Measurements from ENCODE around the gene SLAMF6.
"Not testable (repeated sequence)": the region's sequence is repeated elsewhere in the genome, so short reads cannot be mapped to it uniquely, and the experiment has no call there.

The SLAMF6 gene

DNA sequence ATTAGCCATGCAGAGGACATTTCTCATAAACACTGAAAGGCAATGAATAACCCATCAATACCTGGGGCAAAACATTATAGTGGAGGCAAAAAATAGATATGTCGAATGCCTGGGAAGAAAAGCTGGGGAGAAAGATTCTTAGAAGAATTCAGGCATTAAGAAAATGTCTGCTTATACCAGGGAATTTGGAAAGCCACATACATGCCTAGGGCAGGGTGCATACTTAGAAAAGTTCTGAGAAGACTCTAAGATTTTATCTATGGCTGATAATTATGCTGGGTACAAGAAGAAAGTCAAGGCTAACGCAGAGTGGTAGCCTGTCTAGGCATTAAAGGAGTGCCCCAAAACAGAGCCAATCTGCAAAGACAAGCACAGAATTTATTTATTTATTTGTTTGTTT is 18.4 kb downstream of the SLAMF6 start:
- no peak for DNase-seq (ENCODE audit: low spot score)

DNA sequence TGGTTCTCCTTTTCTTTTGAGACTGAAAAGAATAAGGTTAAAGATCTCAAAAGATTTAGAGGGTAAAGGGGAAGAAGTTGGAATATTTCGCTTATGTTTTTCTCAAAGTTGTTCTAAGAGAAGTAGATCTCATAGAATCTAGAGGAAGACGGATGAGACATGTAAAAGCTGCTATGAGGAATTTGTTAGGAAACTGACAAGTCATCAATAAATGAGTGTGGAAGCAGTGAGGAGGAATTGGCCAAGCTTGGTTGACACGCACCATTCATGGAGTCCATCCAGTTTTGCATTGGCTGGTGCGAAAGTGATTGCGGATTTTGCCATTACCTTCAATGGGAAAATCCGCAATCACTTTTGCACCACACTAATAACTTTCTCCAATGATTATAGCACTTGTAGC is 20.0 kb downstream of the SLAMF6 start:
- no peak for DNase-seq (ENCODE audit: low spot score)

DNA sequence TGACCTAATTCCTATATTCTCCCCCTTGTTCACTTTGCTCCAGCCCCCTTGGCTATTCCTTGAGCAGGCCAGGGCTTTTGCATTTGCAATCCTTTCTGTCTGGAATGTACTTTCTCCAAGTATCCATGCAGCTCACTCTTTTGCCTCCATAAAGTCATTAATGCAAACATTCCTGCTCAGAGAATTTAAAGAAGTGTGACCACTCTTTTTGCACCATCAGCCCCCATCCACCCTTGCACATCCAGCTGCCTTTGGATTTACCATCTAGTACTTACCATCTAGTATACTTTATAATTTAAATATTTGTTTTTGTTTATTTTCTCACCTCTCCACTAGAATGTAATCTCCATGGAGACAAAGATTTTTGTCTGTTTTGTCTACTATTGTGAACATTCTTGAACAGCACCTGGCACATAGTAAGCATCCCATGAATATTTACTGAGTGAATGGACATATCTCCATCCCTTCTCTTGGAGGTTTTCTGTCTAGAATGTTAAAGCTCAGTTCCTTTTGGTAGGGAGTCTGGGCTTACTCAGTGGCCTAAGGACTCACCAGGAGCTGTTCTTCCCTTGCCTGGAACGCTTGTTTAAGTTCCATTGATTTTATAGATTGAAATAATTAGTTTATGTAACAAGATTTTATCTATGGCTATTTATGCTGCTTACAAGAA is 22.6 kb downstream of the SLAMF6 start:
- no peak for DNase-seq (ENCODE audit: low spot score)

DNA sequence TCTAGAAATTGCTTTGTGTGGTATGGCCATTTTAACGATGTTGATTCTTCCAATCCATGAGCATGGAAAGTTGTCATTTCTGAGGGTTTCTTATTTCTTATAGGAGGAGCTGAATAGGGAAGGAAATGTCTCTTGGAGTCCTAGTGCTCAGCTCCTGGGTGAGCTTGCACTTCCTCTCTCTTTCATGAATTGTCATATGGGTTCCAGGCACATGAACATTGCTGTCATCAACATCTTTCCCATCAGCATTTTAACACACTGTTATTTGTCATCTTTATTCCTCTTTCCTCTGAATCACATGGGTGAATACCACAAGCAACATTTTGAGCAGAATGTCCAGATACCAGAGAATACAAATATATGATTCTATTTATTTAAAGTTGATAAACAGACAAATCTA is 23.4 kb downstream of the SLAMF6 start:
- no peak for DNase-seq (ENCODE audit: low spot score)

DNA sequence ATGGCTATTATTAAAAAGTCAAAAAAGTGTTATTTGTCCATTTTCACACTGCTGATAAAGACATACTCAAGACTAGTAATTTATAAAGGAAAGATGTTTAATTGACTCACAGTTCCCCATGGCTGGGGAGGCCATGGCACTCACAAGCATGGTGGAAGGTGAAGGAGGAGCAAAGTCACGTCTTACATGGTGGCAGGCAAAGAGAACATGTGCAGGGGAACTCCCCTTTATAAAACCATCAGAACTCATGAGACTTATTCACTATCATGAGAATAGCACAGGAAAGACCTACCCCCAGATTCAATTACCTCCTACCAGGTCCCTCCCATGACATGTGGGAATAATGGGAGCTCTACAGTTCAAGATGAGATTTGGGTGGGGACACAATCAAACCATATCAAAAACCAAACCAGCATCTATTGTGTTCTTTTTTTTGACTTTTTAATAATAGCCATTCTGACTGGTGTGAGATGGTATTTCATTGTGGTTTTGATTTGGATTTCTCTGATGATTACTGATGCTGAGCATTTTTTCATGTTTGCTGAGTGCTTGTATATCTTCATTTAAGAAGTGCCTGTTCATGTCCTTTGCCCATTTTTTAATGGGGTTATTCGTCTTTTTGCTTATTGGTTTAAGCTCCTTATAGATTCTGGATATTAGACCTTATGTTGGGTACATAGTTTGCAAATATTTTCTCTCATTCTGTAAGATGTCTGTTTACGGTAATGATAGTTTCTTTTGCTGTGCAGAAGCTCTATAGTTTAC is 24.6 kb downstream of the SLAMF6 start:
- DNase-seq (ENCODE audit: low spot score), result not testable (repeated sequence)

DNA sequence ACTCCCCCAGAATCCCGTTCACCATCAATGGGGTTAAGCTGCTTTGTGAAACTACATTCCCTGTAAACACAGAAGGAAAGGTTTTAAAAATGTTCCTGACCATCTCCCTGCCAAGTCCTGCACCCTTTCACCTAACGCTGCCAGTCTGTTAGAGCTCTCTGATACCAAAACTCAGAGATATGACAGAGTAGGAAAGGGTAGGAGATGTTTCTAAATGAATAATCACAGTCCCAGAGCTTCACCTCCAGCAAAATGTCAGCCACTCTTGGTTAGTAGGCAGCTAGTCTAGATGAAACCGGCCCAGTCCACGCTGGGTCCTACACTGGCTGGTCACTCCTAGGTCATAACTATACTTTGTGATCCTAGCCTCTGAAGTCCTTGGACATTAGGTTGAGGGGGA is 26.7 kb downstream of the SLAMF6 start:
- no peak for DNase-seq (ENCODE audit: low spot score)

DNA sequence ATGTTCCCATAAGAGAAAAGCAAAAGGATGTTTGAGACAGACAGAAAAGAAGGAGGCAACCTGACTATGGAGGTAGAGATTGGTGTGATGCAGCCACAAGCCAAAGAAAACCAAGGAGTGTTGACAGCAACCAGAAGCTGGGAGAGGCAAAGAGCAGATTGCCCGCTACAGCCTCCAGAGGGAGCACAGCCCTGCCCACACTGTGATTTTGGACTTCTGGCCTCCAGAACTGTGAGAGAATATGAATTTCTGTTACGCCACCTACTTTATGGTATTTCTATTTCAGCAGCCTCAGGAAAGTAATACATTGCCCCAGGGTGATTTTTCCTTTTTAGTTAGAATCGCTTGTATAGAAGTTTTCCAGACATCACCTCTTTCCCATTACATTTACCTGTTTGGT is 28.4 kb downstream of the SLAMF6 start:
- DNase-seq (ENCODE audit: low spot score), result no peak

DNA sequence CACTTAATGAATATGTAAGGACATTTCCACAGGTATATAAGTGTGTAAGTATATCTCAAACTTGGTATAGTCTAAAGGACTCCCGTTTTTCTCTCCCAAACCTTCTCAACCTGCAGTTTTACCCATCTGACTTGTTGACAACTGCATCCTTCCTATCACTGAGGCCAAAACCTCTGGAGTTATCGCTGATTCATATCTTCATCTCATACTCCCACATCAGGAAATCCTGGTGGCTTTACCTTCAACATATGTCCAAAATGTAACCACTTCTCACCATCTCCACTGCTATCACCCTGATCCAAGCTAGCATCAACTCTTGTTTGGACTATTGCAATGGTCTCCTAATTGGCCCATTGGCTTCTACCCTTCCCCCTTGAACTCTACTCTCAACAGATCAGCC is 30.4 kb downstream of the SLAMF6 start:
- DNase-seq (ENCODE audit: low spot score), result no peak

DNA sequence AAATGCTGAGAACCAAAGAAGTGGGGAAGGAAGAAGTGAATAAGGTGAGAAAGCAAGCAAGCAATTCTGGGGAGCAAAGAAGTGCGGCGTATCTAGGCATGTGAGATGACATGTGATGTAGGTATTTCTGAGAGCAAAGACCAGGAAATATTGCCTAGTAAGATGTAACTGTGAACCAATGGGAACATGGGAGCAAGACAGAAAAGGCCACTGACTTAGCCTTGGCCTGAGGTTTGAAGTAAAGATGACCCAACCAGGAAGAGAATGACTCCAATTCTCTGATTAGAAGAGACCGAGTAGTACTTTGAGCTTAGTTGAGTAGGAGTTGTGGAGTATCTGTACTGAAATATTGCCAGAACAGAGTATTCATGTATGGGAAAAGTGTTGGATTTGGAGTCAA is 31.1 kb downstream of the SLAMF6 start:
- no peak for DNase-seq (ENCODE audit: low spot score)

DNA sequence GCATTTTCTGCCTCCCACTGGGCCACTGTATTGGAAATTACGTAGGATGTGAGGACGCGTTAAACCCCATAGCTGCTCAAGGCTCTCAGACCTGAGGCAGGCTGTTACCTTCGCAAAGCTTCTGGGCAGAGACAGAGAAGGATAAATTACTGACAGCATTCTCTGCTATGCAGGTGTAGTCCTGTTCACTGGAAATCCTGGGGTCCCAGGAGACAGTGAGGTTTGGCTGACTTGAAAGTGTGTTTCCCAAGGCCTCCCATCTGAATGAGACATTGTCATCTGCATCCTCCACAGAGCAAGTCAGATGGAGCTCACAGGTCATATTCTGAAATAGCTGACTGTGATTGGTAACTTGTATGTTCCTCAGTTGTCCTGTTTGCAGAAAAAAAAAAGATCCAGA is 32.0 kb downstream of the SLAMF6 start:
- no peak for DNase-seq (ENCODE audit: low spot score)

DNA sequence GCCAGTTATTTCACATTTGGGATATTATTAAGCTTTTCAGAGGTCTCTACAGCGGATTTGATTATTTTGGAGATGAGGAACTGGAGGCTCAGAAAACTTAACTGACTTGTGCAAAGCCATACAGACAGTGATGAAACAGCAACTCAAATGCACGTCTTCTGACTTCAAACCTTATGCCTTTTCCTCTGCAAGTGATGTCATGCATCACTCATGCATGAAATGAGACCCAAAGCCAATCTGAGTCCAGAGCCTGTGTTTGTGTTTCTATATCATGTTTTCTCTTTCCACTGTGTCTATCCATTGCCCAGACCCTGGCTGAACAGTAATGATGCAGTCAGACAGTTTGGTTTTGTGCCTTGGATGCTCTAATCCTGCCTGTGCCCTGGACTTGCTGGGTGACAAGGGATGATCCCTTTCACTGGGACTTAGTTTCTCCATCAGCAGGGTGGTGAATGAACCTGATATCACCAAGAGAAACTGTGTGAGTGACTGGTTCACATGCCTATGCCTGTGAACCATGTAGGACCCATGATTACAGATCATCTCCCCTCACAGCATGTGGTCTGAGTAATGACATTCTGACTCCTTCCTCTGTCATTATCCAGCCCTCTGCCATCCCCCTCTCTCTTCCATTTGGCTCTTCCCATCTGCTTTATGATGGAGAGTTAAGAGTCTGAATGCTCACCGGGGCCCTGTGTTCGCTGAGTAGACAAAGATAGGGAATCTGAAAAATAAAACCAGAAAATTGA is 33.4 kb downstream of the SLAMF6 start:
- no peak for DNase-seq (ENCODE audit: low spot score)

DNA sequence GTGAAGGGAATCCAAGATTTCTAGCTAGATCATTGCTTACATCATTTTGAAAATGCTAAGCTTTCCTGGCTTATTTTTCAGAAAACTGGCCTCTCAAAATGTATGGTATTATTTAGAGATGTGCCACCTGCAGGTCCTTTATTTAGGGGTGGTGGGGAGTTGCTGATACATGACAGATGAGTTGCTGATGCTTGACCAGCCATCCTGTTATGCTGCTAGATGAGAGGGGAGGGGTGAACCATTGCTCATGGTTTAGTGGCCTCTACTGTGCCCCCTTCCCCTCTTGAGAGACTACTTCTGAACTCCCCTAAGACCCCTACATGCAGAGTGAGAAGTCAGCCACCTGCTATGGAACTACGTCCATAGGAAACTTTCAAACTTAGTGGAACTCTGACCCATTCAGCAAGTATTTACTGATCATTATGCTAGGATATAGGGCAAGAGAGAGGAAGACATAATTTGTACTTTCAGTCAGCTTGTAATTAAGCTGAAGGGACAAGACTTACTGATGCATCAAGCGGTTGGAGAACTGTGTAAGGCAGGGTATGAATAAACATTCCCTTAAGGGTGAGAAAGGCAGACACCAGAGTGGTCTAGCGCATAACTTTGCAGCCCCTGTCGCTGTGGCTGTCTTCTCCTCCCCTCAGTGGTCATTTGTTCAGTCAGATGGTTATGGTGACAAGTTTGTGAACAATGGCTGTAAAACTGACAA is 34.6 kb downstream of the SLAMF6 start:
- no peak for DNase-seq (ENCODE audit: low spot score)

DNA sequence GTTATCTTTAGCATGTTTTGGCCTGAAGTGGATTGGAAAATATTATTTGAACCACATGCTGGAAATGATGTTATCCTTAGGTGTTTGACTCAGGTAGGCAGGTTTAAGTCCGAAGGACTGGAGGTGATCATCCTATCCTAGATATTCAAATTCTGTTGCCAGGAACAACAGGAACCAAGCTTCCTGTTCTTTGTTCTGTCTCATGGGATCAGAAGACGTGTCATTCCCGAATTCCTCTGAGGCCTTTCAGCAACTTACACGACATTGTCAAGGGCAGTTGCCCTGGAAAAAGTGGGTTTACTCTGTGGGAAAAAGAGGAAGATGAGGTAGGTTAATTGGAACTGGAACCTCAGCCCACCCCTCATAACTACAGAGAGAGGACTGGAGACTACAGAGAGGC is 36.6 kb downstream of the SLAMF6 start:
- no peak for DNase-seq (ENCODE audit: low spot score)

DNA sequence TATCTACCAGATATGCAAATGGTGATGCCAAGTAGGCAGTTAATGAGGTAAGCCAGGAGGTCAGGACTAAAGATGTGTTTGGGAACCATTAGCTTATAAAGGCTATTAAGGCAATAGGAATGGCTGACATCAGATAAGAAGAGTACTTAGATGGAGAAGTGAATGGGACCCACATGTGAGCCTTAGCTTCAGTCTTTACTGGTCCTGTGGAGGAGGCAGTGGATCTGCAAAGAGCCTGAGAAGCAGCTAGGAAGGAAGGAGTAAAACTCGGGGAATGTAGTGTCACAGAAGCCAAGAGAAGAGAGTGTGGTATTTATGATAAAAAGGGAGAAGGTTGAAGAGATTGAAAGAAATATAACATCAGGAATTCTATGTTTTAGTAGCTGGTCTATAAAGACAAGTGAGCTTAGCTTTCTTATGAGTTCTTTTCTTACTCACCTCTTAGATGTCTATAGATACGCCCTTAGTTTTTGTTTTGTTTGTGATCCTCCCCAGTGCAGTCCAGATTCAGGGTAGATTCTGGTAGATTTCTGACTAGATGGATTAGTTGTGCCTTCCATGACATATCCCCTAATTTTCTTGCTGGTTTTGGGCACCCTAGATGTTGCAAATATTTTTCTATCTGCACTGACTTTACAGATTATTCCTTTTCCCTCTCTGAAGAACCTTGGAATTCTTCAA is 39.4 kb downstream of the SLAMF6 start:
- no peak for DNase-seq (ENCODE audit: low spot score)

DNA sequence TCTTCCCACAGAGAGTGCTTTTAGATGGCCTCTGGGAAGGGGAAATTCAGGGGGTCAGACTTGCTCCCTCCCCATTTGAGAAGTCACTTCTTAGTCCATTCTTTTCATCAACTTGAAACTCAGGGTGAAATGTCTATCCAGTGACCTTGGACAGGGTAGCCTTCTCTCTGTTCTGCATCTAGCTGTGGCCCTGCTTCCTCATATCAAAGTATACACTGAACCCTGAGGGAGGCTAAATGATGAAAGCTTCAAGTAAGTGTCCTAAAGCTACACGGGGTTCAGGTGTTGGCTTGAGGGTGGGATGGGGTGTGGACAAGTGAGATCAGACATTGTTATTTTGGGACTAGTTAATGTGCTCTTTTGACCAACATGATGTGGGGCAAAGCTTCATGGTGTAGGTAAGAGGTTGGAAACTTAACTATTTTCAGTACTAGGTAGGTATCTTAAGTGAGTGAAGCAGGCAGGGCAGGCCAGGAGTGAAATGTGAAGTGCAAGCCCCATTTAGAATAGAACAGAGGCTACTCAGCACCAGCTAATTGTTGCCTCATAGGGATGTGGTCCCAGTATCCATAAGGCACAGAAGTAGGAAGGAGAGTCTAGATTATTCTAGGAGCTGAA is 41.0 kb downstream of the SLAMF6 start:
- no peak for DNase-seq (ENCODE audit: low spot score)

DNA sequence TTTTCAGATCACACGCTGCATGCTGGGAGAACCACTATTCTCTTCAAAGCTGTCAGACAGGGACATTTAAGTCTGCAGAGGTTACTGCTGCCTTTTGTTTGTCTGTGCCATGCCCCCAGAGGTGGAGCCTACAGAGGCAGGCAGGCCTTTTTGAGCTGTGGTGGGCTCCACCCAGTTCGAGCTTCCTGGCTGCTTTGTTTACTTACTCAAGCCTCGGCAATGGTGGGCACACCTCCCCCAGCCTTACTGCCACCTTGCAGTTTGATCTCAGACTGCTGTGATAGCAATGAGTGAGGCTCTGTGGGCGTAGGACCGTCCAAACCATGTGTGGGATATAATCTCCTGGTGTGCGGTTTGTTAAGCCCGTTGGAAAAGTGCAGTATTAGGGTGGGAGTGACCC is 42.3 kb downstream of the SLAMF6 start:
- not testable (repeated sequence) for DNase-seq (ENCODE audit: low spot score)

DNA sequence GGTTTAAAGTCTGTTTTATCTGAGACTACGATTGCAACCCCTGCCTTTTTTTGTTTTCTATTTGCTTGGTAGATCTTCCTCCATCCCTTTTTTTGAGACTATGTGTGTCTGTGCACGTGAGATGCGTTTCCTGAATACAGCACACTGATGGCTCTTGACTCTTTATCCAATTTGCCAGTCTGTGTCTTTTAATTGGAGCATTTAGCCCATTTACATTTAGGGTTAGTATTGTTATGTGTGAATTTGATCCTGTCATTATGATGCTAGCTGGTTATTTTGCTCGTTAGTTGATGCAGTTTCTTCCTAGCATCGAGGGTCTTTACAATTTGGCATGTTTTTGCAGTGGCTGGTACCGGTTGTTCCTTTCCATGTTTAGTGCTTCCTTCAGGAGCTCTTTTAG is 44.0 kb downstream of the SLAMF6 start:
- not testable (repeated sequence) for DNase-seq (ENCODE audit: low spot score)

DNA sequence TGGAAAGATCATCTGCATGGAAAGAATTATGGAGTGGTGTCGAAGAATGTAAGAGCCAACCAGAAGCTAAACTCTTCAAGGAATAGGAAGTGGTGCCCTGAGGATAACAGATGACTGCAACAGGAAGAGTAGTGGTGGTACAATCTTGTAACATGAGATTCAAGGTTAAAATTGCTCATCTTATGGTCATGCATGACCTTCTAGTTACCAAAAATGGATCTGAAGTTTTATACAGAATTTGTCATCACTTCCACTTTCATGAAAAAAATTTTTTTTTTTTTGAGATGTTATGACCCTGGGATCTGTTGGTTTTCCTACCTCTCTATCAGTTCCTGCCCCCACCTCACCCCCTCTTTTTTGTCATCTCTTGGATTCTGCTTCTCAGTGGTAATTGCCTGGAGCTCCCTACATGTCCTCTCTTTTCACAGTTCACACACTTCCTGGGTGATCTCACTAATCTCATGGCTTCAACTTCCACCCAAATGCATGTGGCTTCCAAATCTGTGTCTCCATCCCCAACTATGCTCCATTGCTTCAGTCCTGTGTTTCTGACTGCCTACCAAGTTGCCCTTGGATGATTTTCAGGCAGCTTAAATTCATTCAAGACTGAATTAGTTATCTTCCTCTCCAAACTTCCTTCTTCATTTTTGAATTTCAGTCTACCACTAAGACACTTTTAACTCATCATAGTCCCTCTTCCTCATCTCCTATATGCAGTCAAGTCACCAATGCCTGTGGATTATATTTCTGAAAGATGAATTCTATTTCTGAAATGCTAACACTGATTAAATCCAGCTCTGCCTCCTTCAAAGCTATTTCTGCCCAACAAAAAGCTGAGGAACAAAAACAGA is 48.4 kb downstream of the SLAMF6 start:
- no peak for DNase-seq (ENCODE audit: low spot score)

DNA sequence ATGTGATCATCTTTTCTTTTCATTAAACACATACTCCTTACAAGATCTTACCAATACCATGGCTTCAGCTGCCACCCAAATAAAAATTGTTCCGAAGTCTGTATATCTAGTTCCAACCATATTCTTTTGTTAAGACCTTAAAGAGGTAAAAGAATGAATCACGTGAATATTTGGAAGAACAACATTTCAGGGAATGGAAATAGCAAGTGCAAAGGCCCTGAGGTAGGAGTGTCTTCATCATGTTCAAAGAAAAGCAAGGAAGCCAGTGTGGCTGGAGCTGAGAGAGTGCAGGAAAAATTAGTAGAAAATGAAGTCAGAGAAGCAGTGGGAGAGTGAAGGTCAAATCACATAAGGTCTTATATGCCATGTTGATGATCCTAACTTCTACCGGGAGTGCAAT is 50.9 kb downstream of the SLAMF6 start:
- DNase-seq (ENCODE audit: low spot score), result no peak

DNA sequence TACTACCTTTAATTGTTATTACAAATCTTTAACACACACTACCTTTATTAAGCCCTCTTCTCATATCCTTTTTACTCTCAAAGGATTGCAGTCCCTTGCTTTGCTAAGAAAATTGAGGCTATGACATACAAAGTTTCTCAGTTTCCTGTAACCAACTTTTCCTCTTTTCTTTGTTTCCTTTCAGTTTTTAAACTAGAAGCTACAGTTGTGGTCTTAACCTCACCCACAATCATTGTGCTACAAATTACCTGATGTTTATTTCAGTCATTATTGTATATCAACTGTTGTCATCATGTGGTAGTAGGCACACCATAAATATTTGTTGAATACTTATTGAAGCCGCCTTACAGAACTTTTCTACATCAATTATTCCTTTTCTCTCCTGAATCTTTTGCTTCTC is 51.8 kb downstream of the SLAMF6 start:
- no peak for DNase-seq (ENCODE audit: low spot score)

DNA sequence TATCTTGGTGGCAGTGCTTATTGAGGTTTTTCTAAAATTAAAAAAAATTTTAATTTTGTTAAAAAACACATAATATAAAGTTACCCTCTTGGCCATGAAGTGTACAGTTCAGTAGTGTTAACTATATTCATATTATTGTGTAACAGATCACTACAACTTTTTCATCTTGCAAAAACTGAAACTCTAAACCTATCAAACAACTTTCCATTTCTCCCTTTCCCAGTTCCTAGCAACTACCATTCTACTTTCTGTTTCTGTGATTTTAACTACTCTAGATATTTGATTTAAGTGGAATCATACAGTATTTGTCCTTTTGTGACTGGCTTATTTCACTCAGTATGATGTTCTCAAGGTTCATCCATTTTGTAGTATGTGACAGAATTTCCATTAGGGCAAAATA is 55.5 kb downstream of the SLAMF6 start:
- DNase-seq (ENCODE audit: low spot score), result no peak

Data from ecto neural progenitor cell (in vitro differentiated cells).